GM06990 (cell line): ENCODE results near the gene MRPL48.

Experiments
- DNase-seq: peaks from one replicate; pipeline ENCODE4 v3.0.0-alpha.2; 2011; ENCODE audit not compliant: insufficient read length; ENCODE audit errors: extremely low read depth
- H3K27me3 ChIP-seq: replicated peaks from 2 replicates; pipeline ENCODE4 v1.6.0; 2011; ENCODE audit warnings: low read length; ENCODE audit not compliant: control insufficient read depth, insufficient read depth
- H3K36me3 ChIP-seq: 2 replicates; pipeline ENCODE4 v1.5.1; 2011; ENCODE audit warnings: low read length; ENCODE audit not compliant: control insufficient read depth, insufficient read depth
- H3K4me3 ChIP-seq: replicated peaks from 2 replicates; pipeline ENCODE4 v1.5.1; 2011; ENCODE audit warnings: low read depth, mild to moderate bottlenecking, control low read depth, low read length
- TF ChIP-seq, protein P1 (sequence below): IDR thresholded peaks from 2 replicates; pipeline ENCODE4 v1.5.1; 2011; ENCODE audit warnings: low read length, control low read depth, mild to moderate bottlenecking, inconsistent platforms; ENCODE audit not compliant: insufficient read depth, poor library complexity, severe bottlenecking

MRPL48 gene

DNA sequence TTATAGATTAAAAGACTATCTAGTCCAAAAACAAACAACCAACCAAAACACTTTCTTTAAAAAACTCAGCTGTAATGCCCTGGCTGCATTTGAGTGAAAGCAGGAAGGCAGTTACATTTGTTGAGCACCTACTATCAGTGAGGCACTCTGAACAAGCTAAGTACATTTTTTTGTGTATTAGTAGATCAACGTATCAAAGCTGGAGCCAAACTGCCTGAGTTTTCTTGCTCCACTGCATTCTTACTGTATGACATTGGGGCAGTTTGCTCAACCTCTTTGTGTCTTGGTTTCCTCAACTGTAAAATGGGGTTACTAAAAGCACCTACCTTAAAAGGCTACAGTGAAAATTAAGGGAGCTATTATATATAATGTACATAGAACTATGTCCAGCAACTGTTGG is 67.0 kb downstream of the MRPL48 start:
- Histone ChIP-seq H3K4me3 (no peak overlapping the region), H3K36me3 (no peaks in the 10 kb centered on the region), H3K27me3 (no peaks in the 10 kb centered on the region)
- TF ChIP-seq, protein P1, sequence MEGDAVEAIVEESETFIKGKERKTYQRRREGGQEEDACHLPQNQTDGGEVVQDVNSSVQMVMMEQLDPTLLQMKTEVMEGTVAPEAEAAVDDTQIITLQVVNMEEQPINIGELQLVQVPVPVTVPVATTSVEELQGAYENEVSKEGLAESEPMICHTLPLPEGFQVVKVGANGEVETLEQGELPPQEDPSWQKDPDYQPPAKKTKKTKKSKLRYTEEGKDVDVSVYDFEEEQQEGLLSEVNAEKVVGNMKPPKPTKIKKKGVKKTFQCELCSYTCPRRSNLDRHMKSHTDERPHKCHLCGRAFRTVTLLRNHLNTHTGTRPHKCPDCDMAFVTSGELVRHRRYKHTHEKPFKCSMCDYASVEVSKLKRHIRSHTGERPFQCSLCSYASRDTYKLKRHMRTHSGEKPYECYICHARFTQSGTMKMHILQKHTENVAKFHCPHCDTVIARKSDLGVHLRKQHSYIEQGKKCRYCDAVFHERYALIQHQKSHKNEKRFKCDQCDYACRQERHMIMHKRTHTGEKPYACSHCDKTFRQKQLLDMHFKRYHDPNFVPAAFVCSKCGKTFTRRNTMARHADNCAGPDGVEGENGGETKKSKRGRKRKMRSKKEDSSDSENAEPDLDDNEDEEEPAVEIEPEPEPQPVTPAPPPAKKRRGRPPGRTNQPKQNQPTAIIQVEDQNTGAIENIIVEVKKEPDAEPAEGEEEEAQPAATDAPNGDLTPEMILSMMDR: no peak
- no peak for DNase-seq

DNA sequence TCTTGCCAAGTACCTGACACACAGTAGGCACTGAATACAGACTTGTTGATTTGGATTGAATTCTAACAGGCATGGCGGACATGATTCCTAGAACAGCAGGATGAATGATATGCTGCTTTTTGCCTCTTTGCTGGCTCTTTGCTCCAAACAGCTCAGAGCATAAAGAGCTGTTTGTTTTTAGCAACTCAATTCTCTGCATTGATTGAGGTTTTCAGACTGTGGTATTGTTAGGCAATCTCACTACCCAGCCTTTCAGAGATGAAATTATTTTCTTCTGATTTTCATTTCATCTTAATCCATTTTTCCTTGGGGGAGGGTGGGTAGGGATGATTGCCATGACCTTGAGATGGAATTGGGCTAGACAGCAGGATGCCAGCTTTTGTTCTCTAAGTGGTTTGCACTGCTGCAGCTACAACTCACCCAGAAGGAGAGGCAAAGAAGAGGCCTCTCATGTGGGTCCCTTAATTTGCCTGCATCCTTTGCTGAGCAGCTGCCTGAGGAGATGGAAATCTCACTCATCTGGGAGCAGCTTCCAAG is 68.4 kb downstream of the MRPL48 start:
- H3K4me3 ChIP-seq: no peak overlapping the region
- TF ChIP-seq, protein P1: no peak
- no peaks in the 10 kb centered on the region for H3K27me3 ChIP-seq
- H3K36me3 ChIP-seq: no peaks in the 10 kb centered on the region
- DNase-seq: no peak

DNA sequence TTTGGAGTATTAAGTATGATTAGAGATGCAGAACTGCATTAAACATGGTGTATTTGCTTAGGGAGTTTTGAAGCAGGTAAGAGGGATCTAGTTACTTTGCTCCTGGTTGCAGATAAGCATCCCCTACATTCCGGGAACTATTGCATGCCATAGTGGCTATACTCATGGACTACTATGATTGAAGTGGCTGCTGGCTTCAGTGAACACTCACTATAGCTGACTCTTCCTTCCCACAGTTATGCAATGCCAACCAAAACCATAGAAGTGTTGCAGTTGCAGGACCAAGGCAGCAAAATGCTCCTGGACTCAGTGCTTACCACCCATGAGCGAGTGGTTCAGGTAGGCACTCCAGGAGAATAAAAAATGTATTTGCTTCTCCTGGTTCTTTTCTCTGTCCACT is 72.0 kb downstream of the MRPL48 start:
- H3K4me3 ChIP-seq: no peak overlapping the region
- no peaks in the 10 kb centered on the region for H3K27me3 ChIP-seq
- TF ChIP-seq, protein P1: no peak
- no peaks in the 10 kb centered on the region for H3K36me3 ChIP-seq
- DNase-seq: no peak

DNA sequence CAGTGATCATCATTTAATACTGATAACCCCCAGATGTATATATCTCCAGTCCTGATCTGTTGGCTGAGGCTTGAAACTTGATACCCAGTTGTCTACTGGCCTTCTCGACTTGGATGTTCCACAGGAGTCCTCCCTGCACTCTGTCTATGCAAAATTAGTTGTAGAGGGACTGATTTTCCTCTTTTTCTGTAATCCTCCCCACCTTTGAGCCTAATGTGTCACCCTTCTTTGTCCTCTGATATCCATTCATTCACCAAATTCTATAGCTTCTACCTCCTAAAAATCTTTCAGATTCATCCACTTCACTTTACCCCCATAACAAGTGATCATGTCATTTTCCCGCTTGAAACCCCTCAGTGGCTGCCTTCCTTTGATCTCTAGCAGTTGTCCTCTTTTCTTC is 72.5 kb downstream of the MRPL48 start:
- no peaks in the 10 kb centered on the region for H3K36me3 ChIP-seq
- no peak for DNase-seq
- no peak overlapping the region for H3K4me3 ChIP-seq
- TF ChIP-seq, protein P1: no peak
- no peaks in the 10 kb centered on the region for H3K27me3 ChIP-seq

DNA sequence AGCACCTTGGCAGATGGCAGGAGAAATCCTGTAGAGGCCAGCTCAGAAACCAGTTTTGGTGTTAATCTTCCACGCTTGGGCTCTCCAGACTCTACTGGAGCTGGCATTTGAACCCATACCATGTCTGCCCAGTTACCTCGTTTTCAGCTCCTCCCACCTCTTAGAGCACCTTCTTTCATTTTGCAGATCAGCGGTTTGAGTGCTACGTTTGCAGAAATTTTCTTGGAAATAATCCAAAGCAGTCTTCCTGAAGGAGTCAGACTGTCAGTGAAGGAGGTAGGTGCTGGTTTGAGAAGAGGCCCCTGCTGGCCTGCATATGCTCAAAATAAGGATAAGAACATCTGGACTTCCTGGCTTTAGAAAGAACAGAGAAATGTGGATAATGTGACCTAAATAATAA is 75.3 kb downstream of the MRPL48 start:
- H3K4me3 ChIP-seq: no peak overlapping the region
- no peaks in the 10 kb centered on the region for H3K27me3 ChIP-seq
- TF ChIP-seq, protein P1: no peak
- no peak for DNase-seq
- H3K36me3 ChIP-seq: no peaks in the 10 kb centered on the region

DNA sequence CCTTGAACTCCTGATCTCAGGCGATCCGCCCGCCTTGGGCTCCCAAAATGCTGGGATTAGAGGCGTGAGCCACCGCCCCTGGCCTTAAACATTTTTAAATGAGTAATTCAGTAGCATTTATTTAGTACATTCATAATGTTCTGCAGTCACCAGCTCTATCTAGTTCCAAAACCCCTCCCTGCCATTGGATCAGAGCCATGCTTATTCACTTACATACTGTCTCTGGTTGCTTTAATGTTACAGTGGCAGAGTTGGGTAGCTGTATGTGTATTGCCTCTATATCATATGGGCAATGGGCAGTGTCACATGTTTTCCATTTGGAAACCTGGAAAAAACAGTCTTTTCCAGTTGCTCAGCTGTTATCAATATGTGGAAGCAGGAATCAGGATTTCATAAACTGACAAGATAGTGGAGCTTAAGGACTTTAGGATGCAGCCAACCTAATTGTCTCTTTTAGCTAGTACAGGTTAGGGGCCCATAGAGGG is 78.5 kb downstream of the MRPL48 start:
- Histone ChIP-seq H3K27me3 (no peaks in the 10 kb centered on the region), H3K36me3 (no peaks in the 10 kb centered on the region; the same call in 1 of the 2 replicates), H3K4me3 (no peak overlapping the region)
- no peak for DNase-seq
- TF ChIP-seq, protein P1: no peak
